Measurements from ENCODE around the gene PPRC1.

PPRC1 gene

DNA sequence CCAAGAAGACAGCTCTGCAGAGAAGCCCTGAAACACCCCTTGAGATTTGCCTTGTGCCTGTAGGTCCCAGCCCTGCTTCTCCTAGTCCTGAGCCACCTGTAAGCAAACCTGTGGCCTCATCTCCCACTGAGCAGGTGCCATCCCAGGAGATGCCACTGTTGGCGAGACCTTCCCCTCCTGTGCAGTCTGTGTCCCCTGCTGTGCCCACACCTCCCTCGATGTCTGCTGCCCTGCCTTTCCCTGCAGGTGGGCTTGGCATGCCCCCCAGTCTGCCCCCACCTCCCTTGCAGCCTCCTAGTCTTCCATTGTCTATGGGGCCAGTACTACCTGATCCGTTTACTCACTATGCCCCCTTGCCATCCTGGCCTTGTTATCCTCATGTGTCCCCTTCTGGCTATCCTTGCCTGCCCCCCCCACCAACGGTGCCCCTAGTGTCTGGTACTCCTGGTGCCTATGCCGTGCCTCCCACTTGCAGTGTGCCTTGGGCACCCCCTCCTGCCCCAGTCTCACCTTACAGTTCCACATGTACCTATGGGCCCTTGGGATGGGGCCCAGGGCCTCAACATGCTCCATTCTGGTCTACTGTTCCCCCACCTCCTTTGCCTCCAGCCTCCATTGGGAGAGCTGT is 8.2 kb downstream of the PPRC1 start:
- Histone ChIP-seq H3K27ac (ENCODE audit: low read length) (no peak overlapping the region), H3K9me3 (ENCODE audit: insufficient read depth, low read length, severe bottlenecking) (no peaks in the 10 kb centered on the region), H3K4me2 (ENCODE audit: insufficient read depth, low read length) (no peak overlapping the region), H3K4me1 (ENCODE audit: insufficient read depth, low read length) (peaks cover 9% of the 10 kb centered on the region; the same call in 1 of the 2 replicates), H2AFZ (ENCODE audit: low read depth, low read length) (no peak overlapping the region), H3K36me3 (ENCODE audit: insufficient read depth, low read length) (peaks cover 93% of the 10 kb centered on the region), H4K20me1 (ENCODE audit: insufficient read depth, low read length) (peaks cover 75% of the 10 kb centered on the region), H3K4me3 (ENCODE audit: low read depth in 1 of 2, low read length in 2 of 2) (no peak overlapping the region), H3K9ac (ENCODE audit: low read depth, low read length) (no peak overlapping the region), H3K27me3 (ENCODE audit: insufficient read depth, low read length, poor library complexity) (no peaks in the 10 kb centered on the region), H3K79me2 (ENCODE audit: insufficient read depth, low read length) (peaks cover 79% of the 10 kb centered on the region)
- ATAC-seq (ENCODE audit: insufficient read depth, low read depth) (no peak), DNase-seq (no peak)
- no peak for TF ChIP-seq EZH2 (IDR thresholded peaks at IDR 0.05; ENCODE audit: borderline replicate concordance, low read depth, low read length, severe bottlenecking)
- TF ChIP-seq, protein P1, sequence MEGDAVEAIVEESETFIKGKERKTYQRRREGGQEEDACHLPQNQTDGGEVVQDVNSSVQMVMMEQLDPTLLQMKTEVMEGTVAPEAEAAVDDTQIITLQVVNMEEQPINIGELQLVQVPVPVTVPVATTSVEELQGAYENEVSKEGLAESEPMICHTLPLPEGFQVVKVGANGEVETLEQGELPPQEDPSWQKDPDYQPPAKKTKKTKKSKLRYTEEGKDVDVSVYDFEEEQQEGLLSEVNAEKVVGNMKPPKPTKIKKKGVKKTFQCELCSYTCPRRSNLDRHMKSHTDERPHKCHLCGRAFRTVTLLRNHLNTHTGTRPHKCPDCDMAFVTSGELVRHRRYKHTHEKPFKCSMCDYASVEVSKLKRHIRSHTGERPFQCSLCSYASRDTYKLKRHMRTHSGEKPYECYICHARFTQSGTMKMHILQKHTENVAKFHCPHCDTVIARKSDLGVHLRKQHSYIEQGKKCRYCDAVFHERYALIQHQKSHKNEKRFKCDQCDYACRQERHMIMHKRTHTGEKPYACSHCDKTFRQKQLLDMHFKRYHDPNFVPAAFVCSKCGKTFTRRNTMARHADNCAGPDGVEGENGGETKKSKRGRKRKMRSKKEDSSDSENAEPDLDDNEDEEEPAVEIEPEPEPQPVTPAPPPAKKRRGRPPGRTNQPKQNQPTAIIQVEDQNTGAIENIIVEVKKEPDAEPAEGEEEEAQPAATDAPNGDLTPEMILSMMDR (IDR thresholded peaks at IDR 0.05; ENCODE audit: borderline replicate concordance, extremely low read depth, low read length, poor library complexity, severe bottlenecking), result no peak

DNA sequence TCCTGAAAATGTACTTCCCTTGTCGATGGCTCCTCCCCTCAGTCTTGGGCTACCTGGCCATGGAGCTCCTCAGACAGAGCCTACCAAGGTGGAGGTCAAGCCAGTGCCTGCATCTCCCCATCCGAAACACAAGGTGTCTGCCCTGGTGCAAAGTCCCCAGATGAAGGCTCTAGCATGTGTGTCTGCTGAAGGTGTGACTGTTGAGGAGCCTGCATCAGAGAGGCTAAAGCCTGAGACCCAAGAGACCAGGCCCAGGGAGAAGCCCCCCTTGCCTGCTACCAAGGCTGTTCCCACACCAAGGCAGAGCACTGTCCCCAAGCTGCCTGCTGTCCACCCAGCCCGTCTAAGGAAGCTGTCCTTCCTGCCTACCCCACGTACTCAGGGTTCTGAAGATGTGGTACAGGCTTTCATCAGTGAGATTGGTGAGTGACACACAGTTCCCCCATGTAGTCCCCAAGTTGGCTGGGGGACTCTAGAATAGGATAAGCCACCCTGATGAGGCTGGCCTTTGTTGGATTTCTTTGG is 8.8 kb downstream of the PPRC1 start:
- ATAC-seq (ENCODE audit: insufficient read depth, low read depth), result no peak
- Histone ChIP-seq H3K4me2 (ENCODE audit: insufficient read depth, low read length) (no peak overlapping the region), H3K79me2 (ENCODE audit: insufficient read depth, low read length) (peaks cover 74% of the 10 kb centered on the region)

GRCh38 chr10:102146971-102147428 is 14.2 kb downstream of the PPRC1 start:
- H3K36me3 ChIP-seq (ENCODE audit: insufficient read depth, low read length), result peaks cover 91% of the 10 kb centered on the region

More for the DNA sequence above, 8.8 kb downstream of the PPRC1 start:
- Histone ChIP-seq H3K36me3 (ENCODE audit: insufficient read depth, low read length) (peaks cover 94% of the 10 kb centered on the region), H3K27me3 (ENCODE audit: insufficient read depth, low read length, poor library complexity) (no peaks in the 10 kb centered on the region), H2AFZ (ENCODE audit: low read depth, low read length) (no peak overlapping the region), H3K9me3 (ENCODE audit: insufficient read depth, low read length, severe bottlenecking) (no peaks in the 10 kb centered on the region), H3K4me1 (ENCODE audit: insufficient read depth, low read length) (peaks cover 5% of the 10 kb centered on the region; the same call in 1 of the 2 replicates), H3K27ac (ENCODE audit: low read length) (no peak overlapping the region), H3K4me3 (ENCODE audit: low read depth in 1 of 2, low read length in 2 of 2) (no peak overlapping the region), H3K9ac (ENCODE audit: low read depth, low read length) (no peak overlapping the region), H4K20me1 (ENCODE audit: insufficient read depth, low read length) (peaks cover 70% of the 10 kb centered on the region)
- DNase-seq, result no peak
- no peak for TF ChIP-seq EZH2 (IDR thresholded peaks at IDR 0.05; ENCODE audit: borderline replicate concordance, low read depth, low read length, severe bottlenecking)
- TF ChIP-seq, protein P1 (IDR thresholded peaks at IDR 0.05; ENCODE audit: borderline replicate concordance, extremely low read depth, low read length, poor library complexity, severe bottlenecking), result no peak

More at GRCh38 chr10:102146971-102147428, 14.2 kb downstream of the PPRC1 start:
- no peak overlapping the region for H3K27ac ChIP-seq (ENCODE audit: low read length)
- no peak overlapping the region for H3K4me2 ChIP-seq (ENCODE audit: insufficient read depth, low read length)
- H3K27me3 ChIP-seq (ENCODE audit: insufficient read depth, low read length, poor library complexity), result no peaks in the 10 kb centered on the region
- no peaks in the 10 kb centered on the region for H3K9me3 ChIP-seq (ENCODE audit: insufficient read depth, low read length, severe bottlenecking)
- peaks cover 24% of the 10 kb centered on the region; the same call in 1 of the 2 replicates for H4K20me1 ChIP-seq (ENCODE audit: insufficient read depth, low read length)
- DNase-seq (no peak), ATAC-seq (ENCODE audit: insufficient read depth, low read depth) (no peak)
- H3K4me3 ChIP-seq (ENCODE audit: low read depth in 1 of 2, low read length in 2 of 2), result no peak overlapping the region
- TF ChIP-seq, protein P1 (IDR thresholded peaks at IDR 0.05; ENCODE audit: borderline replicate concordance, extremely low read depth, low read length, poor library complexity, severe bottlenecking), result no peak
- TF ChIP-seq EZH2 (IDR thresholded peaks at IDR 0.05; ENCODE audit: borderline replicate concordance, low read depth, low read length, severe bottlenecking), result no peak
- no peak overlapping the region for H2AFZ ChIP-seq (ENCODE audit: low read depth, low read length)
- H3K9ac ChIP-seq (ENCODE audit: low read depth, low read length), result no peak overlapping the region
- H3K79me2 ChIP-seq (ENCODE audit: insufficient read depth, low read length), result peaks cover 27% of the 10 kb centered on the region; the same call in 1 of the 2 replicates
- peaks cover 10% of the 10 kb centered on the region for H3K4me1 ChIP-seq (ENCODE audit: insufficient read depth, low read length)

All from DND-41 (cell line).